Activated T-helper 2 cell treated with anti-CD3 and anti-CD28 coated beads, Interferon-gamma antibody, Interleukin-2, Interleukin-4, amounts not matched to agents 10 μg/mL and 5 μg/mL and 100 μg/mL, durations not matched to agents 14 hours and 24 hours and 36 hours (primary cell): ENCODE results near the gene CSDE1. TPM values are rescaled to one million over a fixed set of nuclear protein-coding genes. Genes with fewer than 3 reads are reported as not detected.

Experiments
- DNase-seq: peaks from one replicate; pipeline ENCODE4 v3.0.0; 2021; ENCODE audit warnings: low spot score
- H3K27ac Mint-ChIP-seq: one replicate; pipeline ENCODE4 v1.8.0; 2021; ENCODE audit warnings: mixed read lengths
- H3K27me3 Mint-ChIP-seq: one replicate; pipeline ENCODE4 v1.8.0; 2021; ENCODE audit warnings: low read depth, mixed read lengths
- H3K36me3 Mint-ChIP-seq: one replicate; pipeline ENCODE4 v1.8.0; 2021; ENCODE audit warnings: low read depth, mixed read lengths
- H3K4me1 Mint-ChIP-seq: one replicate; pipeline ENCODE4 v1.8.0; 2021; ENCODE audit warnings: low read depth, mixed read lengths
- H3K4me3 Mint-ChIP-seq: one replicate; pipeline ENCODE4 v1.8.0; 2021; ENCODE audit warnings: low read depth, mild to moderate bottlenecking, moderate library complexity, mixed read lengths
- H3K9me3 Mint-ChIP-seq: one replicate; pipeline ENCODE4 v1.8.0; 2021; ENCODE audit warnings: mixed read lengths
- intact Hi-C: fragments of 100-400 bp; cut with micrococcal nuclease; formaldehyde crosslinking; loops from one replicate; pipeline ENCODE4 v1.15.1; 2023
- total RNA-seq: library from RNA; stranded (reverse); gene quantifications from 2 replicates; pipeline ENCODE4 v1.2.3, GENCODE V29; 2022

Gene CSDE1
- total RNA-seq, 1 donor from 2014 or later = 411 TPM

DNA sequence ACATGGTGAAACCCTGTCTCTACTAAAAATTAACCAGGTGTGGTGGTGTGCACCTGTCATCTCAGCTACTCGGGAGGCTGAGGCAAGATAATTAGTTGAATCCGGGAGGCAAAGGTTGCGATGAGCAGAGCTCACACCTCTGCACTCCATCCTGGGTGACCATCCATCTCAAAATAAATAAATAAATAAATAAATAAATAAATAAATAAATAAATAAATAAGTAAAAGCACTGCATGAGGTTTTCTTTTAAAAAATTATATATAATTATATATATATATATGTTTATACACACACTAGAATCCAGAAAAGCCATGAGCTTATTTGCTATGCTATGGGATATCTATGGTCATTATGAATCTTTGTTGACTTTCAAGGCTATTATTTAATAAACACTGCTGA is 64.8 kb downstream of the CSDE1 start:
- intact Hi-C loops = no loop called here
- H3K27ac Mint-ChIP-seq = no peak overlapping the region
- H3K36me3 Mint-ChIP-seq = no peaks in the 10 kb centered on the region

GRCh38 chr1:114691061-114691460 is 66.7 kb downstream of the CSDE1 start:
- Mint-ChIP-seq H3K9me3 (no peaks in the 10 kb centered on the region), H3K4me3 (no peak overlapping the region), H3K27ac (no peak overlapping the region), H3K4me1 (no peaks in the 10 kb centered on the region), H3K36me3 (no peaks in the 10 kb centered on the region), H3K27me3 (peaks cover 26% of the 10 kb centered on the region)
- DNase-seq = no peak
- intact Hi-C loops = no loop called here

More for the DNA sequence above, 64.8 kb downstream of the CSDE1 start:
- peaks cover 14% of the 10 kb centered on the region for H3K27me3 Mint-ChIP-seq
- no peak for DNase-seq
- H3K4me1 Mint-ChIP-seq = no peaks in the 10 kb centered on the region
- no peak overlapping the region for H3K4me3 Mint-ChIP-seq
- no peaks in the 10 kb centered on the region for H3K9me3 Mint-ChIP-seq

GRCh38 chr1:114690148-114690547 is 67.6 kb downstream of the CSDE1 start:
- no peaks in the 10 kb centered on the region for H3K36me3 Mint-ChIP-seq
- no peak overlapping the region for H3K27ac Mint-ChIP-seq
- H3K9me3 Mint-ChIP-seq = no peaks in the 10 kb centered on the region
- peaks cover 28% of the 10 kb centered on the region for H3K27me3 Mint-ChIP-seq
- intact Hi-C loops = no loop called here
- H3K4me1 Mint-ChIP-seq = no peaks in the 10 kb centered on the region
- DNase-seq = no peak
- H3K4me3 Mint-ChIP-seq = no peak overlapping the region

DNA sequence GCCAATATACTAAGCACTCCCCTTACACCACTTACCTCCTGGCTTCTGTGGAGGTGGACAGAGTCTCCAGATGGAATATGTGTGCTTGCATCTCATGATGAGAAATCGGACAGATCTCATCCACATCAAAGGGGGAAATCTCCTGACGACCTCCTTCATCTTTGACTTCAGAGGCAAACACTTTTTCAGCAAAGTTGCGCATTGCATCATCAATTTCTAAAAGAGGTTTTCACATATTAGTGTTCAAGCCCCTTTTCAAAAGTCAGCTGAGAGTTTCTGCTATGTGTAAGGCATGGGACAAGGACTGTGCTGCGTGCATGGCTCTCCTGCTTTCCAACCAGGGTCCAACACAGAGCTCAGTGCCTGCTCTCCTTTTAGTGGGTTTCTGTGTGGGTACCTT is 69.3 kb downstream of the CSDE1 start:
- H3K27ac Mint-ChIP-seq = no peak overlapping the region
- H3K4me1 Mint-ChIP-seq = no peaks in the 10 kb centered on the region
- H3K4me3 Mint-ChIP-seq = no peak overlapping the region
- intact Hi-C loops = no loop called here
- no peaks in the 10 kb centered on the region for H3K9me3 Mint-ChIP-seq
- no peak for DNase-seq
- H3K36me3 Mint-ChIP-seq = no peaks in the 10 kb centered on the region
- peaks cover 32% of the 10 kb centered on the region for H3K27me3 Mint-ChIP-seq

GRCh38 chr1:114685851-114686250 is 71.9 kb downstream of the CSDE1 start:
- no peaks in the 10 kb centered on the region for H3K36me3 Mint-ChIP-seq
- H3K27me3 Mint-ChIP-seq = peaks cover 34% of the 10 kb centered on the region

DNA sequence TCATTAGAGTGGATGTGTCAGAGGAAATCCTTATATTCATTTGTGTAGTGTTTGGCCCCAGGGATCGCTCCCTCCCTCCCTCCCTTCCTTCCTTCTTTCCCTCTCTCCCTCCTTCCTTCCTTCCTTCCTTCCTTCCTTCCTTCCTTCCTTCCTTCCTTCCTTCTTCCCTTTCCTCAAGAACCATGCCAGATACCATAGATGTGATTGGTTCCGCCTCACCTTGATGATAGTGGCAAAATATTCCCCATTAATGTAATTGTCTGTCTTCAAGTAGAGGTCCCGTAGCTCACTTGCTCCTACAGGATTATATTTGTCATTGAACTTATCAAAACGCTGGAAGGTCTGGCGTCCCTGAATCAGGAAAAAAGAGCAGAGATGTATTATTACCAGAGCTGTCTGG is 80.1 kb downstream of the CSDE1 start:
- intact Hi-C loops = no loop called here
- no peaks in the 10 kb centered on the region for H3K36me3 Mint-ChIP-seq
- H3K9me3 Mint-ChIP-seq = no peaks in the 10 kb centered on the region
- no peak for DNase-seq
- H3K4me3 Mint-ChIP-seq = no peak overlapping the region
- no peaks in the 10 kb centered on the region for H3K4me1 Mint-ChIP-seq
- H3K27ac Mint-ChIP-seq = no peak overlapping the region
- peaks cover 24% of the 10 kb centered on the region for H3K27me3 Mint-ChIP-seq

More at GRCh38 chr1:114685851-114686250, 71.9 kb downstream of the CSDE1 start:
- no peaks in the 10 kb centered on the region for H3K9me3 Mint-ChIP-seq
- no peak overlapping the region for H3K27ac Mint-ChIP-seq
- H3K4me1 Mint-ChIP-seq = no peaks in the 10 kb centered on the region
- intact Hi-C loops = no loop called here
- no peak for DNase-seq
- H3K4me3 Mint-ChIP-seq = no peak overlapping the region

DNA sequence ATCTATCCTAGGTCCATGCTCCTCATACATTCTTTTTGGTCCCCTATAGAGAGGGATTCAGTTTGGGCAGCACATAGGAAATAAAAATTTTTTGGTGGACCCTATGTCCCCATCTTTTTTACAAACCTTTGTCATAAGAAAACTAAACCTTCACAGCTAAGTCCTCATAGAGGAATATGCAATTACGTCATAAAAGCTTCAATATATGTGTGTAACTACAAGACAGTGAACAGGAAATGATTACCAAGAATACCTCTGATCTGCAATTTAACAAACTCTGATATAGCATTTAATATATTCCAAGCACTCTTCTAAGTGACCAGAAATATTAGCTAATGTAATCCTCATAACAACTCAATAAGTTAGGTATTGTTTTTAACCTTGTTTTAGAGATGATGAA is 81.7 kb downstream of the CSDE1 start:
- Mint-ChIP-seq H3K4me1 (no peaks in the 10 kb centered on the region), H3K27me3 (peaks cover 29% of the 10 kb centered on the region)
- intact Hi-C loops = no loop called here

DNA sequence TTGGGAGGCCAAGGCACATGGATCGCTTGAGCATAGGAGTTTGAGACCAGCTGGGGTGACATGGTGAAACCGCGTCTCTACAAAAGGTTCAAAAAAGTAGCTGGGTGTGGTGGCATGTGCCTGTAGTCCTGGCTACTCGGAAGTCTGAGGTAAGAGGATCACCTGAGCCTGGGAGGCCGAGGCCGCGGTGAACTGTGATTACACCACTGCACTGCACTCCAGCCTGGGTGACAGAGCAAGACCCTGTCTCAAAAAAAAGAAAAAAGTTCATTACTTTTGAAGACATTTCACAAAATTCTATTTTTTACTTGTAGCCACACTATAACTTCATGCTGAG is 85.9 kb downstream of the CSDE1 start:
- intact Hi-C loops = loop anchor here (2.0 to 5.0 kb wide), 4 partner anchors 90 to 695 kb away; partner anchors contain the start of genes BCAS2 and OLFML3
- no peaks in the 10 kb centered on the region for H3K36me3 Mint-ChIP-seq
- H3K4me3 Mint-ChIP-seq = no peak overlapping the region
- DNase-seq = no peak
- no peaks in the 10 kb centered on the region for H3K9me3 Mint-ChIP-seq
- H3K27me3 Mint-ChIP-seq = peaks cover 34% of the 10 kb centered on the region
- no peak overlapping the region for H3K27ac Mint-ChIP-seq
- H3K4me1 Mint-ChIP-seq = peaks cover 4% of the 10 kb centered on the region

More for the DNA sequence above, 81.7 kb downstream of the CSDE1 start:
- no peaks in the 10 kb centered on the region for H3K9me3 Mint-ChIP-seq
- DNase-seq = no peak
- no peak overlapping the region for H3K4me3 Mint-ChIP-seq
- no peaks in the 10 kb centered on the region for H3K36me3 Mint-ChIP-seq
- no peak overlapping the region for H3K27ac Mint-ChIP-seq

- Mint-ChIP-seq H3K27ac (no peak overlapping the region), H3K9me3 (no peaks in the 10 kb centered on the region), H3K27me3 (peaks cover 39% of the 10 kb centered on the region), H3K36me3 (no peaks in the 10 kb centered on the region), H3K4me1 (peaks cover 4% of the 10 kb centered on the region), H3K4me3 (no peak overlapping the region)
- intact Hi-C loops = loop anchor here (2.0 to 5.0 kb wide), 4 partner anchors 89 to 694 kb away; partner anchors contain the start of genes BCAS2 and OLFML3
- no peak for DNase-seq
These were observed 86.5 kb downstream of the CSDE1 start for GRCh38 chr1:114671011-114671938.

GRCh38 chr1:114670083-114671010 is 87.4 kb downstream of the CSDE1 start:
- DNase-seq = peak; percentile 72
- Mint-ChIP-seq H3K9me3 (no peaks in the 10 kb centered on the region), H3K36me3 (no peaks in the 10 kb centered on the region), H3K4me1 (peaks cover 4% of the 10 kb centered on the region), H3K27me3 (peaks cover 41% of the 10 kb centered on the region), H3K4me3 (peak overlapping the region; percentile 86), H3K27ac (no peak overlapping the region)
- intact Hi-C loops = loop anchor here (1.0 to 5.0 kb wide), 7 partner anchors 10 to 693 kb away; partner anchors contain the start of genes BCAS2, CSDE1, NRAS and OLFML3

DNA sequence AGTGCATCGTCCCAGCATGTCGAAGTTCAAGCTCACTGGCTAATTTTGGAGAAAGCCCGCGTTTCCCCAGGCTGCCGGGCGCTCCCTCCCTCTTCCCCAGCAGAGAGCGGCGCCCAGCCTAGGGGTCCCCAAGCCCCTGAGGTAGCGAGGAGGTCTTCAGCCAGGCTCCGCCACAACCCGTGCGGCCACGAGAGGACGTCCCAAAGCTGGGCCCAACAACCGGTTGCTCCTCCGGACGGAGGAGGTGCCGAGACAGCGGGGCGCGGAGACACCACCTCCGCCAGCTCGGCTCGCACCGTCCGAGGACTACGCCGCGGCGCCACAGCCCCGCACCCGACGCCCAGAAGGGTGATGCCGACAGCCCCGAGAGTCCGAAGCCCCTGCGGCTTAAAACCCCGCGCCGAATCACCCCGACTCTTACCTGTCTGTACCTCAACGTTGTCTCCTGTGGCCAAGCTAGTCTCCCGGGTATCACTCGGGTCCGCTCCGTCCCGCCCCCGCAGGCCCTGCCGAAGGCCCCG is 88.2 kb downstream of the CSDE1 start, which contains the start of gene DENND2C:
DENND2C (minus strand) TSS at position 488 of the 521 bp plus-strand sequence. CDS start 44,065 bp downstream, outside the sequence.
- H3K9me3 Mint-ChIP-seq = no peaks in the 10 kb centered on the region

GRCh38 chr1:114668784-114669561 is 88.8 kb downstream of the CSDE1 start:
- no peaks in the 10 kb centered on the region for H3K9me3 Mint-ChIP-seq

More for the DNA sequence above, 88.2 kb downstream of the CSDE1 start, which contains the start of gene DENND2C:
- peaks cover 4% of the 10 kb centered on the region for H3K4me1 Mint-ChIP-seq
- no peaks in the 10 kb centered on the region for H3K36me3 Mint-ChIP-seq
- DNase-seq = no peak
- intact Hi-C loops = loop anchor here (1.0 to 5.0 kb wide), 7 partner anchors 11 to 692 kb away; partner anchors contain the start of genes BCAS2, CSDE1, NRAS and OLFML3
- peak within 1 kb of the TSS; percentile 86 for H3K4me3 Mint-ChIP-seq
- no peak within 1 kb of the TSS for H3K27ac Mint-ChIP-seq
- H3K27me3 Mint-ChIP-seq = peaks cover 36% of the 10 kb centered on the region

More at GRCh38 chr1:114668784-114669561, 88.8 kb downstream of the CSDE1 start:
- intact Hi-C loops = no loop called here
- H3K27ac Mint-ChIP-seq = no peak overlapping the region
- H3K36me3 Mint-ChIP-seq = no peaks in the 10 kb centered on the region
- DNase-seq = no peak
- H3K4me1 Mint-ChIP-seq = peaks cover 4% of the 10 kb centered on the region
- peaks cover 34% of the 10 kb centered on the region for H3K27me3 Mint-ChIP-seq
- H3K4me3 Mint-ChIP-seq = peak overlapping the region; percentile 86
